Duodenal mucosa (tissue), 2 donors: ENCODE data around the gene DNAH17.

Source experiments
- H3K27ac ChIP-seq: one replicate; pipeline ENCODE4 v1.7.0; 2013; ENCODE audit warnings: low read depth, low read length
- H3K27me3 ChIP-seq, 2 donors: one replicate each; pipeline ENCODE4 v1.7.0; 2013; ENCODE audit warnings: low read length in 2 of 2, control low read depth in 1 of 2; ENCODE audit not compliant: insufficient read depth in 2 of 2, control insufficient read depth in 1 of 2
- H3K36me3 ChIP-seq, 2 donors: one replicate each; pipeline ENCODE4 v1.7.0; 2013; ENCODE audit warnings: low read length in 2 of 2, control low read depth in 1 of 2; ENCODE audit not compliant: insufficient read depth in 2 of 2, control insufficient read depth in 1 of 2
- H3K4me1 ChIP-seq, 2 donors: one replicate each; pipeline ENCODE4 v1.7.0; 2013; ENCODE audit warnings: low read length in 2 of 2, control low read depth in 1 of 2; ENCODE audit not compliant: insufficient read depth in 2 of 2, control insufficient read depth in 1 of 2
- H3K4me3 ChIP-seq, 2 donors: one replicate each; pipeline ENCODE4 v1.7.0; 2013; ENCODE audit warnings: low read length in 2 of 2, low read depth in 1 of 2
- H3K9ac ChIP-seq, 2 donors: one replicate each; pipeline ENCODE4 v1.7.0; 2013; ENCODE audit warnings: low read length in 2 of 2, low read depth in 1 of 2
- H3K9me3 ChIP-seq, 2 donors: one replicate each; pipeline ENCODE4 v1.7.0; 2013; ENCODE audit warnings: low read length in 2 of 2, control low read depth in 1 of 2; ENCODE audit not compliant: control insufficient read depth in 1 of 2

The DNAH17 gene

DNA sequence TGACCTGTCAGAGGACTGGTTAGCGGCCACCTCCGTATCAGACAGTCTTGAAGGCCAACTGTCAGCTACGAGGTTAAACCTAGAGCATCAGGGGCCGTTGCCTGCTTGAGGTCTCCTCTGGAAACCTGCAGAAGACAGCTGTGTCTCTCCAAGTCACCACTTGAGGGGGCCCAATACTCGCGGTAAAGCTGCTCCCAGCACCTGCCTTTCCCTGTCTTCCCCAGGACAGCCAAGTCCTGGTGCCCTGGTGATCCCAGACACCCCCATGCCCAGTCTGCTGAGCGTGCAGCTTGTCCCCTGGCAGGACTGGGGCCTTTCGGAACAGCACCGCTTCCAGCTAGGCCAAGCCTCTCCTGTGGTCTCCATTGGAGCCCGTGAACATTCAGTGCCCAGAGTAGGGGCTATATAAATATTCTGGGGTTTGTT, 80.1 kb downstream of the DNAH17 start:
- H3K4me1 ChIP-seq: no peaks in the 10 kb centered on the region
- no peaks in the 10 kb centered on the region for H3K36me3 ChIP-seq
- H3K27ac ChIP-seq: no peak overlapping the region
- no peaks in the 10 kb centered on the region for H3K27me3 ChIP-seq
- no peak overlapping the region for H3K9ac ChIP-seq
- no peak overlapping the region for H3K4me3 ChIP-seq
- no peaks in the 10 kb centered on the region for H3K9me3 ChIP-seq

DNA sequence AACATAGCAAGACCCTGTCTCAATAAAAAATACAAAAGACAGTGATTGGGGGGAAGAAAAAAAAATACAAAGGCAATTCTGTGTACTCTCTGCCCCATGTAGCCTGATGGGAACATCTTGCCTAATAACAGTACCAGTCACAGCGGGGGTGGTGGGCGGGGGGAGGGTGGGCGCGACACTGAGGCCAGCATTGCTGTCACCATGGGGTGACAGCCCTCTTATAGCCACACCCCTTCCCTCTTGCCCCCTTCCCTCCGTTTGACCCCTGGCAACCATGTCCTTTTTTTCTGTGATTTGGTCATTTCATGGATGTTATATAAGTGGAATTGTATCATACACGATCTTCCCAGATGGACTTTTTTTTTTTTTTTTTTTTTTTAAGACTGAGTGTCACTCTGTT, 80.9 kb downstream of the DNAH17 start:
- no peak overlapping the region for H3K27ac ChIP-seq
- no peak overlapping the region for H3K9ac ChIP-seq
- H3K36me3 ChIP-seq: no peaks in the 10 kb centered on the region
- no peaks in the 10 kb centered on the region for H3K9me3 ChIP-seq
- no peaks in the 10 kb centered on the region for H3K27me3 ChIP-seq
- no peaks in the 10 kb centered on the region for H3K4me1 ChIP-seq
- no peak overlapping the region for H3K4me3 ChIP-seq

DNA sequence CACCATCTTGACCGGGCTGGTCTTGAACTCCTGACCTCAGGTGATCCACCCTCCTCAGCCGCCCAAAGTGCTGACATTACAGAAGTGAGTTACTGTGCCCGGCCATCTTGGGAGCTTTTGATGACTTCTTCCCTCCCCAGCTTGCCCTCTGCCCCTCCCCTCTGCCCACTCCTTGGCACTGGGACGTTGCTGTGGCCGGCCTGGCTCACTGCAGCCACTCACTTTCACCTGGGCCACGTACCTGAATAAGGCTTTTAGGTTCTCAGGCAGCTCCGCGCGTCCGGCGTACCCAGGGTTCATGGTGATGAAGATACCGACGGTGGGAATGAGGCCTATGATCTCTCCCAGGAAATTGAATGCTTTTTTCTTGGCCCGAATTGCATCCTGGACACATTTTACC, 81.6 kb downstream of the DNAH17 start:
- Histone ChIP-seq H3K9me3 (no peaks in the 10 kb centered on the region), H3K27me3 (no peaks in the 10 kb centered on the region), H3K4me1 (no peaks in the 10 kb centered on the region), H3K9ac (no peak overlapping the region), H3K36me3 (no peaks in the 10 kb centered on the region), H3K27ac (no peak overlapping the region), H3K4me3 (no peak overlapping the region)

DNA sequence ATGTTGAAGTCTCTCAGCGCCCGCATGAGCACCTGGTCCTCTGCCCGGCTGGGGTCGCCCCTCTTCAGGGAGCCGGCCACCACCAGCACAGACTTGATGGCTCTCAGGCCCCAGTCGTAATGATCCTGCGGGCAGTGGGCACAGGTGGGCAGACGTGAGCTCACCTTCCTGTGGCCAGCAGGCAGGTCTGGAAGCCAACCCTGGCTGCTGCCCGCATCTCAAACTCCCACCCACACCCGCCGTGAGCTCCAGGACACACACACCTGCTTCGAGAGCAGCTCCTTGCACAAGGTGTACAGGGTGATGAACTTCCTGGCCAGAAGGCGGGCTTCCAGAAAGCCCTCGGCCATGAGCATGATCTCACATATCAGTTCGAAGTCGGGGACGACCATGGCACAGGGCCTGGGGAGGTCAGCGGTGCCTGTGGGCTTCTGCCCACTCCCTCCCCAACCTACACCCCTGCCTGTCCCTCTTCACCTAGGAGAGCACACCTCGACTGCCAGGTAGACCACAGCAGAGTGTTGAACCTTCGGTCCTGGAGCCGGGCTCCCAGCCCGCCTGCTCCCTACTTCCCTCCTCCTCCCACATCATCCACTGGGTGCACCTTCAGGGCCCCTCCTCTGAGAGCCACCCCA, 82.4 kb downstream of the DNAH17 start:
- no peaks in the 10 kb centered on the region for H3K9me3 ChIP-seq
- H3K36me3 ChIP-seq: no peaks in the 10 kb centered on the region
- no peak overlapping the region for H3K9ac ChIP-seq
- no peak overlapping the region for H3K27ac ChIP-seq
- H3K4me3 ChIP-seq: no peak overlapping the region
- H3K4me1 ChIP-seq: no peaks in the 10 kb centered on the region
- no peaks in the 10 kb centered on the region for H3K27me3 ChIP-seq

GRCh38 chr17:78493853-78494695, 83.1 kb downstream of the DNAH17 start:
- H3K9ac ChIP-seq: no peak overlapping the region
- peaks cover 0 to 2% of the 10 kb centered on the region in 2 donors for H3K27me3 ChIP-seq
- no peak overlapping the region for H3K27ac ChIP-seq
- no peaks in the 10 kb centered on the region for H3K4me1 ChIP-seq
- H3K36me3 ChIP-seq: no peaks in the 10 kb centered on the region
- H3K9me3 ChIP-seq: no peaks in the 10 kb centered on the region
- no peak overlapping the region for H3K4me3 ChIP-seq

- H3K27me3 ChIP-seq: peaks cover 0 to 2% of the 10 kb centered on the region in 2 donors
- no peak overlapping the region for H3K4me3 ChIP-seq
- H3K27ac ChIP-seq: no peak overlapping the region
- H3K4me1 ChIP-seq: no peaks in the 10 kb centered on the region
- no peaks in the 10 kb centered on the region for H3K36me3 ChIP-seq
- H3K9me3 ChIP-seq: no peaks in the 10 kb centered on the region
- no peak overlapping the region for H3K9ac ChIP-seq
Observed at GRCh38 chr17:78493450-78493849, 83.7 kb downstream of the DNAH17 start.

DNA sequence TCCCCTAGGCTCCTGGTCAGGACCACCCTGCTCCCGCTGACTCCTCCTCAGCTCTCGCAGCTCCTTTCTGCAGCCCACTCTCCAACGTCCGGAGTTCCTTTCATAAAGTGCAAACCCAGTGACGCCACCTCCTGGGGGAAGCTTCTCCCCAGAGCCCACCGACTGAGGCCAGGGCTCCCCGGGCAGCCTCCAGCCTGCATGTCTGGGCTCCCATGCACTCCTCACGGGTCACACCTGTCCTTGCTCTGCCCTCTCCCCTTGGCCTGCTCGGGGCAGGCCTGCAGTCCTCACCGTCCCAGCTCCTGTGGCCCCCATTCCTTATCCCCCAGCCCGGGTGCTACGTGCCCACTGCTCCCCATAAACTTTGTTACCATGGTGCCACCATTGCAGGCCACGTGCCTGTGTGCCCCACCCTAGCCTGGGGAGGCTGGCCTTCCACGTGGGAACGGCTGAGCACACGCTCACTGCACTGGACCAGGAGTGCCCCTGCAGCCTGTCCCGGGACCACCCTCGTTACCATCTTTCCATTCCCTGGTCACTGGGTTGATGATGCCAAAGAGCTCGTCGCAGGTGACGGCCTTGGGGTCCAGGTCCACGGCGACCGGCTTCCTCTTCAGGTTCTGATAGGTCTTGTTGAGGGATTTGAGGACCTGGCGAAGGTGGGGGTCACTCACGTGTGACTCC, 84.9 kb downstream of the DNAH17 start:
- Histone ChIP-seq H3K9ac (no peak overlapping the region), H3K27me3 (peaks cover 0 to 2% of the 10 kb centered on the region in 2 donors), H3K27ac (no peak overlapping the region), H3K4me3 (no peak overlapping the region), H3K36me3 (no peaks in the 10 kb centered on the region), H3K9me3 (no peaks in the 10 kb centered on the region), H3K4me1 (no peaks in the 10 kb centered on the region)

GRCh38 chr17:78491236-78492115, 85.7 kb downstream of the DNAH17 start:
- Histone ChIP-seq H3K4me3 (no peak overlapping the region), H3K36me3 (no peaks in the 10 kb centered on the region), H3K4me1 (no peaks in the 10 kb centered on the region), H3K27ac (no peak overlapping the region), H3K27me3 (peaks cover 0 to 2% of the 10 kb centered on the region in 2 donors), H3K9me3 (no peaks in the 10 kb centered on the region), H3K9ac (no peak overlapping the region)

DNA sequence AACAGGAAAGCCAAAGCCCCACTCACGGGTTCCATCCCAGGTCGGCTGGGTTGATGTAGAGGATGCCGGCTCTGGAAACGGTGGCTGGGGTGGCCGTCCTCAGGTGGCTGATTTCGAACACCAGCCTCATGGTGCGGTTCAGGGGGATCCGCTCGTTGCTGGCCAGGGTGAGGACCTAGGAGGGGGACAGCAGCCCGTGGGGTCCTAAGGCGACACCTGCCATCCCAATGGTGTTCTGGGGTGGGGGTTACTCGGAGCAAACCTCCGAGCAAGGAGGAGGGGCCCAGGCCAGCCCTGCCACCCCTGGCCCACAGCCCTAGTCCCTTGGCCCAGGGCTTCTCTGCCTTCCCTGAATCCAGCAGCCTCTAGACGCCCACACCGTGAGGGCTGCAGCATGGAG, 86.5 kb downstream of the DNAH17 start:
- Histone ChIP-seq H3K9ac (no peak overlapping the region), H3K36me3 (no peaks in the 10 kb centered on the region), H3K4me3 (no peak overlapping the region), H3K9me3 (no peaks in the 10 kb centered on the region), H3K27me3 (peaks cover 0 to 2% of the 10 kb centered on the region in 2 donors), H3K27ac (no peak overlapping the region), H3K4me1 (no peaks in the 10 kb centered on the region)
